Measurements from ENCODE around the gene APOC1. TPM values are rescaled to one million over a fixed set of nuclear protein-coding genes. Genes with fewer than 3 reads are reported as not detected.

Gene APOC1
- total RNA-seq, 1 donor from 2014 or later: 89.4 TPM

DNA sequence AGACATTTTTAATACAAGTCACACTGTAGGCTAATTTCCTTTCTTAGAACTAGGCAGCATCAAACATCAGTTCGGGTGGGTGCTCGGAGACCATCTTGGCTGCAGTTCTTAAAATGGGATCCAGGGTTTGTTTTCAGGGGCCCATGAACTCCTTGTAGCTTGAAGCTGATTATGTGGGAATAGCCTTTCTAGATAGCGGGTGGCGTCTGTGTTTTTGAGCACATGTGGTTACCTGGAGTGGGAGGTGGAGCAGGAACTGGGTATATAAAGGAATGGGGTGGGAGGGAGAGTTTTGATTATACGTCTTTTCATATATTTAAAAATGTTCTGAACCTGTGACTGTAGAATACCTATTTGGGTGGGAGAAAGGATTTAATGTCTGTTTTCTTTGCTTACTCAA, 53.7 kb downstream of the APOC1 start:
- no peak for DNase-seq (ENCODE audit: low spot score, unreplicated experiment)
- Mint-ChIP-seq H3K36me3 (ENCODE audit: insufficient read depth) (peaks cover 6% of the 10 kb centered on the region), H3K27me3 (no peaks in the 10 kb centered on the region), H3K4me3 (ENCODE audit: low read depth) (no peak overlapping the region), H3K9me3 (ENCODE audit: low read depth) (no peaks in the 10 kb centered on the region), H3K4me1 (ENCODE audit: low read depth) (no peaks in the 10 kb centered on the region), H3K27ac (no peak overlapping the region)
- TF ChIP-seq, protein P1, sequence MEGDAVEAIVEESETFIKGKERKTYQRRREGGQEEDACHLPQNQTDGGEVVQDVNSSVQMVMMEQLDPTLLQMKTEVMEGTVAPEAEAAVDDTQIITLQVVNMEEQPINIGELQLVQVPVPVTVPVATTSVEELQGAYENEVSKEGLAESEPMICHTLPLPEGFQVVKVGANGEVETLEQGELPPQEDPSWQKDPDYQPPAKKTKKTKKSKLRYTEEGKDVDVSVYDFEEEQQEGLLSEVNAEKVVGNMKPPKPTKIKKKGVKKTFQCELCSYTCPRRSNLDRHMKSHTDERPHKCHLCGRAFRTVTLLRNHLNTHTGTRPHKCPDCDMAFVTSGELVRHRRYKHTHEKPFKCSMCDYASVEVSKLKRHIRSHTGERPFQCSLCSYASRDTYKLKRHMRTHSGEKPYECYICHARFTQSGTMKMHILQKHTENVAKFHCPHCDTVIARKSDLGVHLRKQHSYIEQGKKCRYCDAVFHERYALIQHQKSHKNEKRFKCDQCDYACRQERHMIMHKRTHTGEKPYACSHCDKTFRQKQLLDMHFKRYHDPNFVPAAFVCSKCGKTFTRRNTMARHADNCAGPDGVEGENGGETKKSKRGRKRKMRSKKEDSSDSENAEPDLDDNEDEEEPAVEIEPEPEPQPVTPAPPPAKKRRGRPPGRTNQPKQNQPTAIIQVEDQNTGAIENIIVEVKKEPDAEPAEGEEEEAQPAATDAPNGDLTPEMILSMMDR (IDR thresholded peaks at IDR 0.05; ENCODE audit: unreplicated experiment): no peak

DNA sequence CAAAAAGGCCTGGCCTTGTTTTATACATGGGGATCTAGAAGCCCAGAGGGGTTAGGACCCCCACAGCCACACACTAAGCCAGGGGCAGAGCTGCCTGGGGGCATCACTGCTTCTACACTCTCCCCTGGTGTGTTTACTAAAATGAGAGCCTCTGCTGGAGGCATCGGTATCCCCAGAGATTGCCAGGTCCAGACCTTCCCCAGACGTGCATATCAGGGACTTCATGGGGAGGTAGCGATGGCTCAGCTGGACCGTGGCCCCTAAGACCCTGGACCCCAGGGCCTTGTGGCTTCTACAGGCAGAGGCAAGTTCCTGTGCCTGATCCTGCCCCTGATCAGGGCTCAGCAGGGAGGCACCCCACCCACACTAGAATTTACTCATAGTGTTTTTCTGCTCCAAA, 54.3 kb downstream of the APOC1 start:
- H3K9me3 Mint-ChIP-seq (ENCODE audit: low read depth): no peaks in the 10 kb centered on the region

More for the DNA sequence above, 54.3 kb downstream of the APOC1 start:
- H3K27ac Mint-ChIP-seq: no peak overlapping the region
- H3K27me3 Mint-ChIP-seq: no peaks in the 10 kb centered on the region
- no peak overlapping the region for H3K4me3 Mint-ChIP-seq (ENCODE audit: low read depth)
- H3K4me1 Mint-ChIP-seq (ENCODE audit: low read depth): no peaks in the 10 kb centered on the region
- DNase-seq (ENCODE audit: low spot score, unreplicated experiment): no peak
- TF ChIP-seq, protein P1 (IDR thresholded peaks at IDR 0.05; ENCODE audit: unreplicated experiment): no peak
- H3K36me3 Mint-ChIP-seq (ENCODE audit: insufficient read depth): peaks cover 6% of the 10 kb centered on the region

Other genes starting within 250 kb of the APOC1 start
- gene CEACAM19, start 243.1 kb upstream of the APOC1 start, total RNA-seq: 25.8 and 29.8 TPM in 2 replicates
- gene CEACAM16, start 215.5 kb upstream of the APOC1 start, total RNA-seq: not detected in 2 replicates
- 2.9 and 3.8 TPM in 2 replicates for gene BCL3, start 165.9 kb upstream of the APOC1 start, total RNA-seq
- gene CBLC, start 136.7 kb upstream of the APOC1 start, total RNA-seq: 15.4 and 16.2 TPM in 2 replicates
- gene BCAM, start 105.5 kb upstream of the APOC1 start, total RNA-seq: 197 and 211 TPM in 2 replicates
- 201 and 203 TPM in 2 replicates for gene NECTIN2, start 68.3 kb upstream of the APOC1 start, total RNA-seq
- 63.0 and 67.1 TPM in 2 replicates for gene TOMM40, start 23.4 kb upstream of the APOC1 start, total RNA-seq
- gene APOE, start 8.8 kb upstream of the APOC1 start, total RNA-seq: 198 and 233 TPM in 2 replicates
- gene APOC4, start 27.6 kb downstream of the APOC1 start, total RNA-seq: not detected in 2 replicates
- not detected in 2 replicates for gene APOC2, start 31.4 kb downstream of the APOC1 start, total RNA-seq
- 95.5 and 98.8 TPM in 2 replicates for gene CLPTM1, start 40.8 kb downstream of the APOC1 start, total RNA-seq
- 6.2 and 6.8 TPM in 2 replicates for gene RELB, start 86.9 kb downstream of the APOC1 start, total RNA-seq
- gene CLASRP, start 124.4 kb downstream of the APOC1 start, total RNA-seq: 111 and 123 TPM in 2 replicates
- 1.1 and 1.3 TPM in 2 replicates for gene ZNF296, start 161.9 kb downstream of the APOC1 start, total RNA-seq
- 29.8 and 39.4 TPM in 2 replicates for gene GEMIN7, start 164.7 kb downstream of the APOC1 start, total RNA-seq
- gene PPP1R37, start 178.6 kb downstream of the APOC1 start, total RNA-seq: 44.8 and 45.8 TPM in 2 replicates
- gene NKPD1, start 246.4 kb downstream of the APOC1 start, total RNA-seq: 0.34 and 0.53 TPM in 2 replicates

Measured in progenitor cell of endocrine pancreas (in vitro differentiated cells).